ENCODE data around the gene ENTPD1. TPM values are rescaled to one million over a fixed set of nuclear protein-coding genes. Genes with fewer than 3 reads are reported as not detected.

The ENTPD1 gene
- total and polyA plus RNA-seq, 10 of the 15 experiments (the other 5 are each of a cell fraction or from before 2014, with no cell fraction given) = 110 to 413 (median 161) TPM

DNA sequence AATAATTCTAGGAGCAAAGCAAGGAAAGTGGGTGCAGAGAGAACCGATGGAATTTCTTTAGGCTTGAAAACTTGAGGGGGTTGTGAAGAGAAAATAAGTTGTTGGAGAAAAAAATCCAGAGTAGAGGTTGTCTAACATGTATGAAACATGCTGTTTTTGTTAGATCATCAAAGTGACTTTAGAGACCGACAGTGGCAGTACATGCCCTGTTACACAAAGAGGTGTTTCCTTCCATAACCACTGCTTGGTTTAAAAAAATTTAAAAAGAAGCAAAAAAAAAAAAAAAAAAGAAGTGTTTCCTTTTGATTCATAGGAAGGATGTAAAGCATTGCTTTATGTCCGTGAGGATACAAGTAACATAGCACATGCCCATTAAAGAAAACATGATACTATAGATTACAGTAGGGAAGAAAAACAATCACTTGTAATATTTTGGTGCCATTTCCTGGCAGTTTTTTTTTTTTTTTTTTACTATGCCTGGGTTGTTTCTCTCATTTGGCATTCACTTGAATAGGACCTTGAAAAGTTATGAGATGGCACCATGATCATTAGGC, 6.1 kb downstream of the ENTPD1 start (continued):
- TF ChIP-seq ZNF592 (IDR thresholded peaks at IDR 0.05) (no peak), MEF2A (IDR thresholded peaks at IDR 0.05; ENCODE audit: insufficient read depth, low read depth, low read length) (0 out of 2 replicates have a peak, but pooled peaks have one; percentile 15), IKZF2 (IDR thresholded peaks at IDR 0.05) (no peak)

GRCh38 chr10:95767884-95768556, 12.1 kb downstream of the ENTPD1 start:
- no peak overlapping the region for H2AFZ ChIP-seq (ENCODE audit: control insufficient read depth, low read depth, low read length)
- POLR2A ChIA-PET = interaction anchor here (0.7 to 1.7 kb wide), 9 partner anchors 9 to 69 kb away, joined by 3 to 19 read pairs (median 4); no protein-coding TSS in a partner anchor
- RAD21 ChIA-PET (ENCODE audit: unreplicated experiment) = interaction anchor here (1.1 to 3.0 kb wide), 7 partner anchors 12 to 73 kb away, joined by 3 to 18 read pairs (median 4); partner anchors contain the start of gene ENTPD1
- no peaks in the 10 kb centered on the region for H4K20me1 ChIP-seq (ENCODE audit: control insufficient read depth, insufficient read depth)
- CTCF ChIA-PET = interaction anchor here (1.6 kb wide), 1 partner anchor 22 kb away, joined by 3 read pairs; no protein-coding TSS in a partner anchor
- peaks cover 38% of the 10 kb centered on the region for H3K9me3 ChIP-seq (replicated peaks; ENCODE audit: control insufficient read depth, insufficient read depth, low read length)
- no TSS peak for BruUV-seq (replicated peaks)
- DNase-seq (ENCODE audit: low read depth, low spot score) (no peak), ATAC-seq (peak; percentile 87), FAIRE-seq (peak; percentile 75)
- H3K4me2 ChIP-seq (ENCODE audit: control insufficient read depth, insufficient read depth) = peak overlapping the region; percentile 86
- intact Hi-C loops (cut with micrococcal nuclease; ENCODE audit: unreplicated experiment) = loop anchor here (2.0 kb wide), 1 partner anchor 15 kb away; no protein-coding TSS in a partner anchor
- peaks cover 94% of the 10 kb centered on the region for H3K79me2 ChIP-seq (ENCODE audit: control insufficient read depth, insufficient read depth, low read length)
- peaks cover 2 to 22% of the 10 kb centered on the region in 2 experiments for H3K36me3 ChIP-seq (ENCODE audit: control insufficient read depth in 2 of 2, insufficient read depth in 2 of 2, low read length in 1 of 2)
- H3K27ac ChIP-seq (ENCODE audit: control insufficient read depth, insufficient read depth) = peak overlapping the region; percentile 94
- in situ Hi-C loops (cut with MboI) = loop anchor here (10.0 kb wide), 1 partner anchor 67 kb away; no protein-coding TSS in a partner anchor
- SMC1A ChIA-PET (ENCODE audit: uncharacterized antibody, unreplicated experiment) = interaction anchor here (0.6 to 3.5 kb wide), 9 partner anchors 10 to 123 kb away, joined by 3 to 37 read pairs (median 4); no protein-coding TSS in a partner anchor
- H3K9ac ChIP-seq (ENCODE audit: control insufficient read depth, insufficient read depth, low read length) = peak overlapping the region; percentile 30; the same call in 1 of the 2 replicates
- H3K4me1 ChIP-seq (ENCODE audit: control insufficient read depth, insufficient read depth, low read length) = peaks cover 34% of the 10 kb centered on the region
- H3K27me3 ChIP-seq (replicated peaks in 1 of 2; ENCODE audit: control insufficient read depth in 2 of 2, insufficient read depth in 2 of 2, low read length in 1 of 2) = no peaks in the 10 kb centered on the region
- H3K4me3 ChIP-seq = peak overlapping the region; percentile 19; the same call in 1 of the 2 replicates
- TF ChIP-seq HDAC6 (IDR thresholded peaks at IDR 0.05; ENCODE audit: unreplicated experiment) (no peak), SUZ12 (IDR thresholded peaks at IDR 0.05; ENCODE audit: unreplicated experiment) (no peak), PML (IDR thresholded peaks at IDR 0.05; ENCODE audit: low read length) (no peak), ZBTB40 (IDR thresholded peaks at IDR 0.05; ENCODE audit: borderline replicate concordance) (no peak; the same call in 1 of the 2 replicates)
- TF ChIP-seq, protein P1, sequence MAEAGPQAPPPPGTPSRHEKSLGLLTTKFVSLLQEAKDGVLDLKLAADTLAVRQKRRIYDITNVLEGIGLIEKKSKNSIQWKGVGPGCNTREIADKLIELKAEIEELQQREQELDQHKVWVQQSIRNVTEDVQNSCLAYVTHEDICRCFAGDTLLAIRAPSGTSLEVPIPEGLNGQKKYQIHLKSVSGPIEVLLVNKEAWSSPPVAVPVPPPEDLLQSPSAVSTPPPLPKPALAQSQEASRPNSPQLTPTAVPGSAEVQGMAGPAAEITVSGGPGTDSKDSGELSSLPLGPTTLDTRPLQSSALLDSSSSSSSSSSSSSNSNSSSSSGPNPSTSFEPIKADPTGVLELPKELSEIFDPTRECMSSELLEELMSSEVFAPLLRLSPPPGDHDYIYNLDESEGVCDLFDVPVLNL (IDR thresholded peaks at IDR 0.05; ENCODE audit: low read depth, low read length) = no peak
- TF ChIP-seq, protein P2, sequence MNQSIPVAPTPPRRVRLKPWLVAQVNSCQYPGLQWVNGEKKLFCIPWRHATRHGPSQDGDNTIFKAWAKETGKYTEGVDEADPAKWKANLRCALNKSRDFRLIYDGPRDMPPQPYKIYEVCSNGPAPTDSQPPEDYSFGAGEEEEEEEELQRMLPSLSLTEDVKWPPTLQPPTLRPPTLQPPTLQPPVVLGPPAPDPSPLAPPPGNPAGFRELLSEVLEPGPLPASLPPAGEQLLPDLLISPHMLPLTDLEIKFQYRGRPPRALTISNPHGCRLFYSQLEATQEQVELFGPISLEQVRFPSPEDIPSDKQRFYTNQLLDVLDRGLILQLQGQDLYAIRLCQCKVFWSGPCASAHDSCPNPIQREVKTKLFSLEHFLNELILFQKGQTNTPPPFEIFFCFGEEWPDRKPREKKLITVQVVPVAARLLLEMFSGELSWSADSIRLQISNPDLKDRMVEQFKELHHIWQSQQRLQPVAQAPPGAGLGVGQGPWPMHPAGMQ (IDR thresholded peaks at IDR 0.05; ENCODE audit: borderline replicate concordance) = no peak
